T-helper 1 cell (primary cell): ENCODE results near the gene ATOX1.

Experiments used
- DNase-seq, 5 donors: peaks; one replicate each; pipeline ENCODE4 v3.0.0-alpha.2; 2012 to 2020

ATOX1 gene

GRCh38 chr5:151697452-151697851 lies 61.0 kb downstream of the ATOX1 start:
- DNase-seq = no peak

DNA sequence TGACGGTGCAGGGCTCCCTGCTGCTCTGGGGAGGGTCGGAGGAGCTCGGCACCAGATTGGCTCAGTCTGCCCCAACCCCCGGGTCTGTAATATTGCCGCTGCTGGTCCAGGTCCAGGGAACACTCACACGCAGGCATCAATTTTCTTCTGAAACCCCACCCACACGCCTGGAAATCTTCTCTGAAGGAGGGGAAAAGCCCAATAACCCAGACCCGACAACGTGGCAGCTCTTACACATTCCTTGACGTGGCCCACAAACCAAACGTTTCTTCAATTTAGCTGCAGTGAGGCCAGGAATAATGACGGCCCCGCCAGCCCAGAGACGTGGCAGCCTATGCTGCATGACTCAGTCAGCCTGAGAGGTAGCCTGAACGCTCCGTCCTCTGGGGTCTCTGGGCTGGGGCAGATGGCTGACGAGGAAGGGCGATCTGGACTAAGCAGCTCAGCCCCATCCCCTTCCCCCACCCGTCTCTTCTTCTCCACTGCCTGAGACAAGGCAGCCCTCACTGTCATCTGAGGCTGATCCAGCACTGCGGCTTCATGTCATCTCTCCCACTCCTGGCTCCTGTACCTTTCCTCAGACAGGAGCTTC lies 61.9 kb downstream of the ATOX1 start:
- no peak for DNase-seq

DNA sequence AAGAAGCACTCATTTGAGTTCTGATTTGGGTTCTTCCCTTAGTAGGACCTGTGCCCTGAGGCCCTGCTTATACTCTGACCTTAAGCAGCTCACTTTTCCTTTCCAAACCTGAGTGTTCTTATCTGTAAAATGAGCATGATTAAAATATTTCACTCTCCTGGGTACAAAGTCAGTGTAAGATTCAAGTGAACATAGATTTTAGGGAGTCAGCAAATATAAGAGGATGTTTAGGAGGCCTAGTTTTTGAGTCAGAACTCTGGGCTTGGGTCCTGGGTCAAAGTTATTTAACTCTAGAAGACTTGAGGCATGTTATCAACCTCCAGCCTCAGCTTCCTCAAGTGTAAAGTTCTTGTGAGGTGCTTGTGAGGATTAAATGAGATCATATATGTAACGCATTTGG lies 63.0 kb downstream of the ATOX1 start:
- DNase-seq = no peak

DNA sequence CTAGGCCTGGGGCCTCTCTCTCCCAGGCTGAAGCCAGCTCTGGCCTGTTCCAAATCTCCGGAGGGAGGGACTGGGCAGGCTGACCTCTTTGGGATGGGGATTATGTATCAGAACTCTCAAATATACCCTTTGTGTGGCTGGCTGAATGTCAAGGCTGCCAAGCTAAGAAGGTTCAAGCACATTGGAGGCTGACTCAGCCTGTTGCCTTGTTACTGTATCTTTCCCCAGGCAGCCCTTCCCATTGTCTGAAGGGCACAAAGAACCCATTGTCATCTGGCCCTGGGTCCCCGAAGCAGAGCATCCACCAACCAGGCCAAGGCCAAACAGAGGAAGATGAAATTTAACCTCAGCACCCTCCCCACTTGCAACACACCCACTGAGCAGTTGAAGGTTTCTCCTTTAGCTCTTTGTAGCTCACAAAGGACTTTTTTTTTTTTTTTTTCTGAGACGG lies 64.4 kb downstream of the ATOX1 start:
- DNase-seq = no peak
